ENCODE measurements around the gene HSPA12A.

The HSPA12A gene

GRCh38 chr10:116704926-116705325 is 37.4 kb downstream of the HSPA12A start (continued):
- TF ChIP-seq ZSCAN5A (tag by site-specific recombination; IDR thresholded peaks at IDR 0.05) = no peak
- TF ChIP-seq ZNF133 (tag by site-specific recombination; IDR thresholded peaks at IDR 0.05) = no peak
- no peak for TF ChIP-seq ZFHX2 (tag by site-specific recombination; conservative IDR thresholded peaks at IDR 0.05)
- no peak for TF ChIP-seq ZNF140 (tag by site-specific recombination; IDR thresholded peaks at IDR 0.05)

- ChIA-PET CTCF (interaction anchor here (0.5 kb wide), 1 partner anchor 75 kb away, joined by 6 read pairs; no protein-coding TSS in a partner anchor), POLR2A (no interaction called here)
- Histone ChIP-seq H3K4me1 (ENCODE audit: control insufficient read depth, insufficient read depth, low read length) (no peaks in the 10 kb centered on the region), H3K4me3 (ENCODE audit: low read depth, low read length) (no peak overlapping the region), H3K27ac (ENCODE audit: extremely low read depth, low read depth, low read length) (no peak overlapping the region), H3K9me3 (ENCODE audit: control insufficient read depth, insufficient read depth, low read depth, low read length) (no peaks in the 10 kb centered on the region), H3K36me3 (ENCODE audit: control insufficient read depth in 2 of 2, insufficient read depth in 1 of 2, low read length in 2 of 2) (peaks cover 0 to 11% of the 10 kb centered on the region in 2 experiments; a peak in 1 of 3 replicates)
- TF ChIP-seq ZBTB10 (tag by site-specific recombination; IDR thresholded peaks at IDR 0.05) (no peak), ZNF302 (tag by site-specific recombination; IDR thresholded peaks at IDR 0.05; ENCODE audit: low read depth) (no peak), SP3 (tag by site-specific recombination; IDR thresholded peaks at IDR 0.05) (no peak), ZNF404 (tag by site-specific recombination; IDR thresholded peaks at IDR 0.05) (no peak), ZNF18 (tag by site-specific recombination; IDR thresholded peaks at IDR 0.05) (no peak), ZNF580 (tag by site-specific recombination; IDR thresholded peaks at IDR 0.05) (no peak), ZNF121 (tag by site-specific recombination; IDR thresholded peaks at IDR 0.05) (no peak), ZNF202 (tag by site-specific recombination; IDR thresholded peaks at IDR 0.05; ENCODE audit: borderline replicate concordance) (no peak), ZNF837 (tag by site-specific recombination; IDR thresholded peaks at IDR 0.05) (no peak), ZNF354C (tag by site-specific recombination; IDR thresholded peaks at IDR 0.05; ENCODE audit: borderline replicate concordance, low read depth) (no peak), AEBP2 (tag by site-specific recombination; IDR thresholded peaks at IDR 0.05; ENCODE audit: borderline replicate concordance) (no peak), ZNF621 (tag by site-specific recombination; IDR thresholded peaks at IDR 0.05) (no peak), SCRT2 (tag by site-specific recombination; IDR thresholded peaks at IDR 0.05) (no peak), ZNF362 (tag by site-specific recombination; IDR thresholded peaks at IDR 0.05) (no peak), ZNF449 (tag by site-specific recombination; IDR thresholded peaks at IDR 0.05) (no peak), ZNF211 (tag by site-specific recombination; IDR thresholded peaks at IDR 0.05; ENCODE audit: low read depth) (no peak), ATF2 (tag by site-specific recombination; IDR thresholded peaks at IDR 0.05; ENCODE audit: low read depth) (no peak), TRIM28 (IDR thresholded peaks at IDR 0.05; ENCODE audit: borderline replicate concordance, low read length) (no peak), ZFP37 (tag by site-specific recombination; IDR thresholded peaks at IDR 0.05) (no peak), ZNF660 (tag by site-specific recombination; IDR thresholded peaks at IDR 0.05) (no peak)
These were observed 40.2 kb downstream of the HSPA12A start for GRCh38 chr10:116702165-116702564.

Data from HEK293 (cell line).